ENCODE measurements around the gene GRIN3A.

The GRIN3A gene

DNA sequence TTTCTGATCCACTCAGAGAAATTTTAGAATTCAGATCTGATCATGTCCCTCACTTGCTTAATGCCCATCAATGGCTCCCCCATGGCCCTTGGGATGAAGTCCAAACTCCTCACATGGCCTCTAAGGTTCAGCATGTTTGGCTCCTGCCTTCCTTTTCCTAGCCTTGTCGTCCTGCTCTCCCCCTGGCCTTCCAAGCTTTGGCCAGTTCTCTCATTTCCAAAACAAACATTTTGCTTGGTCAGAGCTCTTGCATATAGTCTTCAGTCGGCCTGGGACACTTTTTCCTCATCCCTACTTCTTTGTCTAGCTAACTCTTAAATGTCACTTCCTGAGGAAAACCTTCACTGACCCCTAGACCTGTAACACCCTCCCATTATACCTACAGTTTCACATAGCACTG is 106.6 kb downstream of the GRIN3A start:
- no peak overlapping the region for H3K4me2 ChIP-seq (ENCODE audit: low read depth, low read length, poor library complexity, severe bottlenecking)
- H4K20me1 ChIP-seq (ENCODE audit: low read depth, low read length) = no peaks in the 10 kb centered on the region
- H3K9ac ChIP-seq (ENCODE audit: low read length) = no peak overlapping the region
- no peaks in the 10 kb centered on the region for H3K36me3 ChIP-seq (ENCODE audit: low read length)
- no peaks in the 10 kb centered on the region for H3K79me2 ChIP-seq (ENCODE audit: insufficient read depth, low read length)
- no peak overlapping the region for H2AFZ ChIP-seq (ENCODE audit: low read depth, low read length, severe bottlenecking)
- no peak overlapping the region for H3K4me3 ChIP-seq (ENCODE audit: insufficient read depth, low read length, poor library complexity, severe bottlenecking)
- no peaks in the 10 kb centered on the region for H3K9me2 ChIP-seq (replicated peaks; ENCODE audit: insufficient read depth, low read length)
- no peaks in the 10 kb centered on the region for H3K27me3 ChIP-seq (ENCODE audit: low read length)
- no peak for TF ChIP-seq CTCF (IDR thresholded peaks at IDR 0.05; ENCODE audit: insufficient read depth, low read length, poor library complexity, severe bottlenecking)
- TF ChIP-seq EZH2phosphoT487 (conservative IDR thresholded peaks at IDR 0.05; ENCODE audit: low read length) = no peak
- H3K9me3 ChIP-seq (ENCODE audit: insufficient read depth, low read length) = no peaks in the 10 kb centered on the region
- H3K27ac ChIP-seq (ENCODE audit: low read depth, low read length) = no peak overlapping the region
- H3F3A ChIP-seq (ENCODE audit: insufficient read depth) = no peaks in the 10 kb centered on the region

GRCh38 chr9:101629636-101630035 is 108.8 kb downstream of the GRIN3A start:
- Histone ChIP-seq H3K9me2 (replicated peaks; ENCODE audit: insufficient read depth, low read length) (no peaks in the 10 kb centered on the region), H3K36me3 (ENCODE audit: low read length) (no peaks in the 10 kb centered on the region), H3F3A (ENCODE audit: insufficient read depth) (no peaks in the 10 kb centered on the region), H4K20me1 (ENCODE audit: low read depth, low read length) (no peaks in the 10 kb centered on the region), H3K27ac (ENCODE audit: low read depth, low read length) (no peak overlapping the region), H3K27me3 (ENCODE audit: low read length) (no peaks in the 10 kb centered on the region), H3K4me3 (ENCODE audit: insufficient read depth, low read length, poor library complexity, severe bottlenecking) (no peak overlapping the region), H3K9ac (ENCODE audit: low read length) (no peak overlapping the region), H3K9me3 (ENCODE audit: insufficient read depth, low read length) (no peaks in the 10 kb centered on the region), H3K79me2 (ENCODE audit: insufficient read depth, low read length) (no peaks in the 10 kb centered on the region), H2AFZ (ENCODE audit: low read depth, low read length, severe bottlenecking) (no peak overlapping the region), H3K4me2 (ENCODE audit: low read depth, low read length, poor library complexity, severe bottlenecking) (no peak overlapping the region)
- no peak for TF ChIP-seq EZH2phosphoT487 (conservative IDR thresholded peaks at IDR 0.05; ENCODE audit: low read length)
- TF ChIP-seq CTCF (IDR thresholded peaks at IDR 0.05; ENCODE audit: insufficient read depth, low read length, poor library complexity, severe bottlenecking) = no peak

DNA sequence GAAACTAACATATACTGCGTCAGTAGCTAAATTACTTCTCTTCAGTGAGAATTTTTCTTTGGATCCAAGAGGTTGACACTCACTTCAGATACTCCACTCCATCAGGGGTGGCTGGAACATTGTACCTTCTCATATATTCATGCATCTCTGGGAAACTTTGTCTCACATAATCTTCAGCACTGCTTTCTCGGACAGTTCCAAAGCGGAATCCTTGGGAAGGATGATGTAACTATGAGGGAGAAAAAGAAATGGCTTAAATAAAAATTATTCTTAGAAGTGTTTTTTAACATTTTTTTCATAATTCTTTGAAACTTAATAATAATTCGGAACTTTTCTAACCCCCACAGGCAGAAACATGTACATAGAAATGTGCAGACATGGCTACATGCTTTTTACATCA is 110.3 kb downstream of the GRIN3A start:
- TF ChIP-seq CTCF (IDR thresholded peaks at IDR 0.05; ENCODE audit: insufficient read depth, low read length, poor library complexity, severe bottlenecking) (no peak), EZH2phosphoT487 (conservative IDR thresholded peaks at IDR 0.05; ENCODE audit: low read length) (no peak)
- H3K27ac ChIP-seq (ENCODE audit: low read depth, low read length) = no peak overlapping the region

More for the DNA sequence above, 110.3 kb downstream of the GRIN3A start:
- no peaks in the 10 kb centered on the region for H3K36me3 ChIP-seq (ENCODE audit: low read length)
- no peak overlapping the region for H3K9ac ChIP-seq (ENCODE audit: low read length)
- no peak overlapping the region for H2AFZ ChIP-seq (ENCODE audit: low read depth, low read length, severe bottlenecking)
- no peaks in the 10 kb centered on the region for H3F3A ChIP-seq (ENCODE audit: insufficient read depth)
- no peaks in the 10 kb centered on the region for H3K9me3 ChIP-seq (ENCODE audit: insufficient read depth, low read length)
- no peaks in the 10 kb centered on the region for H4K20me1 ChIP-seq (ENCODE audit: low read depth, low read length)
- H3K79me2 ChIP-seq (ENCODE audit: insufficient read depth, low read length) = no peaks in the 10 kb centered on the region
- H3K4me2 ChIP-seq (ENCODE audit: low read depth, low read length, poor library complexity, severe bottlenecking) = no peak overlapping the region
- no peaks in the 10 kb centered on the region for H3K27me3 ChIP-seq (ENCODE audit: low read length)
- H3K4me3 ChIP-seq (ENCODE audit: insufficient read depth, low read length, poor library complexity, severe bottlenecking) = no peak overlapping the region
- H3K9me2 ChIP-seq (replicated peaks; ENCODE audit: insufficient read depth, low read length) = no peaks in the 10 kb centered on the region
